Measurements from ENCODE around the gene C11orf97. TPM values are rescaled to one million over a fixed set of nuclear protein-coding genes. Genes with fewer than 3 reads are reported as not detected.

C11orf97 gene
- total and polyA plus RNA-seq, 2 of the 8 experiments (the other 6 are each of a cell fraction or from before 2014, with no cell fraction given): not detected

DNA sequence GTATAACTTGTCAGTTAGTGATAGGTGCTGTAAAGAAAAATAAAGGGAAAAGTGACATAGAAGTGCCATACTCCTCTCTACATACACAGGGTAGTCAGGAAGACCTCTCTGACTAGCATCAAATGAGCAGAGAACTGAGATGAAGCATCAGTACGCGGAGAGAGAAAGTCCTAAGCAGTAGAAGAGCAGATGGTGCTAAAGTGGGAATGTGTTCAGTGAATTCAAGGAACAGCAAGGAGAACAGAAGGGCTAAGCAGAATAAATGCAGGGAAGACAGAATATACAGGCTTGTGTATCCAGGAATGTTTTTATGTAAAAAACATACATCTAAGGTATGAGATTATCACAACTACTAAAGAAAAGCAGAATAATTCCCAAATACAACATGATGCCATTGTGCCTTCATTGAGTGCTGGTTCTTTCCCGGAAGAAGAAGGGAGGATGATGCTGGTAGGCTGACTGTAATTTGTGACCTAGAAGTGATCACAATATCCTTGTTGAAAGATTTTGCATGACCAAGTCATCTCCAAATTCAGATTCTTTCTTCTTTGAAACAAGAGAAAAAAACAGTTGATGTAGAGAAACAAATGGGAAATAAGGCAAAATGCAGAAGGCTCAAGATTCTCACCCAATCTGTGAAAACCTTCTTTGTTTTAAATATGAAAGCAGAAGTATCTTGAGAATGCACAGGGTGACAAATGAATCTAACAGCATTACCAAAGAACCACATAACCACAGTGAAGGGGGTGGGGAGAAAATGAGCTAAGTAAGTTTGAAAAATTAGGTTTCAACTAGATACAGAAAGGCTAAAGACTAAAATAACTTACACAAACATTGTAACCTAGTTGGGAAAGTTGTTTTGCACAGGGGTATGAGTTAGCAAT is 39.1 kb upstream of the C11orf97 start (continued):
- no peak for TF ChIP-seq TEAD4 (IDR thresholded peaks at IDR 0.05; ENCODE audit: low read depth, low read length)

Measured in H1 (cell line).